Hepatic stellate cell (primary cell): ENCODE data around the gene SLC25A1.

Experiments used
- DNase-seq: peaks from one replicate; pipeline ENCODE4 v3.0.0; 2011; ENCODE audit warnings: low spot score

SLC25A1 gene

GRCh38 chr22:19137384-19138216 is 40.9 kb downstream of the SLC25A1 start:
- DNase-seq = no peak

DNA sequence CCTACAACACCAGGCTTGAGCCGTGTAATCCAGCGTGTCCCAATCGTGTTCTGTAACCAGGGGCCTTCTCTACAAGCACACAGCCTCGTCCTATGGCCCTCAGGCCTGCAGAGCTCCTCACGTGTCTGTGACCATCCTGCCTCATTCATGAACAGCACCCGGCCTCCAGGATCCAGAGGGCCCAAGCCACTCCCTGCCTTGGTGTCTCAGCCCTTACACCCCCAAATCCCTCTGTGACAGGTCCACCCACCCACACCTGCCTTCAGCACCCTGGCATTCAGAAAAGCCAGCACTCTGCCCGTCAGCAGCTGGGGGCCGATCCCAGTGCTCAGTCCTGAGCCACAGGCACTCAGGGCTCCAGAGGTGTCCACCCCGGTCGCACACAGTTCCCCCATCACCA is 41.6 kb downstream of the SLC25A1 start:
- no peak for DNase-seq

DNA sequence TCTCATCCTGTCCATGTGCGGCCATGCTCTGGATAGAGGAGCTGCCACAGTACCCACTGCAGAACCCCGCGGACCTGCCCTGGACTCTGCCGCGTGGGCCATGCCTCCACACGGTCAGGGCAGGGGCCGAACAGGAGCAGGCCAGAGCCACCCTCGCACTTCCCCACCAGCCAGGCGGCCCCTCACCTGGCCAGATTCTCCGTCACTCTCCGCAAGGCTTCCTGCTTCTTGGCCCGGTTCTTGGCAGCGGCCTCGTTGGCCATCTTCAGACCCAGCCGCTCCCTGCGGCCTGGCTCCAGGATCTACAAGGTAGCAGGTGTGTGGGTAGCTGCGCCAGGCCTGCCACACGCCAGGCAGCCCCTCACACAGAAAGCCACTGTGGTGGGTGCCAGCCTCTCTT is 43.7 kb downstream of the SLC25A1 start:
- DNase-seq = no peak

GRCh38 chr22:19134176-19134831 is 44.2 kb downstream of the SLC25A1 start:
- DNase-seq = no peak

DNA sequence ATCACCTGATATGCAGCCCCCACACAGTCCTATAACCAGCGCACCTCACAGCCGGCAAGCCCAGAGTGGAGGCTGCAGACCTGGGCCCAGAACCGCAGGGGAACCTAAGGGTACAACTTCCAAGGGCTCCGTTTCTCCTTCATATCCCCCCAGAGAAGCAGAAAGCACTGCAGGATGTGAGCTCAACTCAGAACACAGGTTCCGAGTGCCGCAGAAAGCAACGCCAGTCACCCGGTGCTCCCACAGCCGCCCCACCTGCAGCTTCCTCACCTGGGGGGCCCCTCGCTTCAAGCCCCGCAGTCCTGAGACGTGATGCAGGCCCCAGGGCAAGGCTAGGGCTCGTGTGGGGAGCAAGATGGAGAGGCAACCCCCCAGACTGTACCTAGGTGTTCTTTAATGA is 45.0 kb downstream of the SLC25A1 start:
- no peak for DNase-seq

- DNase-seq = no peak
These were observed 45.7 kb downstream of the SLC25A1 start for GRCh38 chr22:19132693-19133400.

- DNase-seq = no peak
These were observed 46.4 kb downstream of the SLC25A1 start for GRCh38 chr22:19132153-19132552.

DNA sequence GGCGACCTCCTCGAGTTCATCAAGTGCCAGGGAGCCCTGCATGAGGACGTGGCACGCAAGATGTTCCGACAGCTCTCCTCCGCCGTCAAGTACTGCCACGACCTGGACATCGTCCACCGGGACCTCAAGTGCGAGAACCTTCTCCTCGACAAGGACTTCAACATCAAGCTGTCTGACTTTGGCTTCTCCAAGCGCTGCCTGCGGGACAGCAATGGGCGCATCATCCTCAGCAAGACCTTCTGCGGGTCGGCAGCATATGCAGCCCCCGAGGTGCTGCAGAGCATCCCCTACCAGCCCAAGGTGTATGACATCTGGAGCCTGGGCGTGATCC is 46.9 kb downstream of the SLC25A1 start:
- no peak for DNase-seq

- no peak for DNase-seq
These were observed 47.4 kb downstream of the SLC25A1 start, which contains the start of gene TSSK2 for GRCh38 chr22:19130959-19131684. Gene TSSK2, plus strand, starts transcription at chr22:19131308. Its CDS starts 92 bp downstream, at chr22:19131400.

DNA sequence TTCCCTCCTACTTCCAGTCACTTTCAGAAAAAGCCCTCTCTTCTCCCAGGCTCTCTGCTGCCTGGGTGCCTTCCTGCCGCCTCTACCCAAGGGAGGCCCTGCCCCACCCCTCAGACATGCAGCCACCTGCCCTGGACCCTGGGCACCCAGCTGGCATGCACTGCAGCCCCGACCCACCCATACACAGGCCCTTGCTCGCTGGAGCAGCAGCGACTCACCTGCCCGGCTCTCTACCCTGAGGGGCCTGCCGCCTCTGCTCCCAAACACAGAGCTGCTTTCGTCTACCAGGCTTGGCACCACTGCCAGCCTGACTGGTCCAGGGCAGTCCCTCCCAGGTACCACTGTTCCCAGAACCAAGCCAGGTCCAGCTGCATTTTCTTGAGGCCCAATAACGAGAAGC is 48.7 kb downstream of the SLC25A1 start:
- DNase-seq = no peak

DNA sequence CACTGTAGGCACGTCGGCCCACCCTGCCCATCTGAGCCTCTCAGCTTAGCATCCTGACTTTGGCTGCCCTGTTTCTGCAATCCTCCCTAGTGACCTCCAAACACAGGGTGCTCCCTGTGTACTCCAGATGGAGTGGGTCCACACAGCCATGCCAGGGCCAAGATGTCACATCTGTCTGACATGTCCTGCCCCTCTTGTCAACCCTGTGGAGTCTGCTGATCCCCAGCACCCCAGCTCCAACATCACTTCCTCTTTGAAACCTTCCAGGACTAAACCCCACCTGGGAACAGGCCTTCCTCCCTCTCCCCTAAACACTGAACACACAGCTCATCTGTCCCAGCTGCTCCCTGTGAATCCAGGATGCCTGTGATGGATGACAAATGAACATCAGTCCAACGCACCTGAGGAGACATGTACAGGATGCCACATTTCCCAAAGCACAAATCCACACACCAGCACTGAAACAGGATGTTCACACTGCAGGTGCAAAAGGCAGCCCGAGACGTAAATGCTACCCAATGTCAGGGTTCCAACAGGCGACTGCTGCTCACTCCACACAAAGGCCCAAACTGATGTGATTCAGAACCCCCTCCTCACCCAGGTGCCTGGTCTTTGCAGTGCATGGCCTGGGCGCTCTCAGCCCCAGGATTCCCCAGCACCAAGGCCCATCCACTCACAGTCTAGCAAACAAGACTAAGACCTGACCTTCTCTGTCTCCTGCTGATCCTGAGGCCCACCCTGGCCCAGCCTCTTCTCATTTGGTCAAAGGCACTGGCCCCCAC is 49.4 kb downstream of the SLC25A1 start:
- DNase-seq = no peak

DNA sequence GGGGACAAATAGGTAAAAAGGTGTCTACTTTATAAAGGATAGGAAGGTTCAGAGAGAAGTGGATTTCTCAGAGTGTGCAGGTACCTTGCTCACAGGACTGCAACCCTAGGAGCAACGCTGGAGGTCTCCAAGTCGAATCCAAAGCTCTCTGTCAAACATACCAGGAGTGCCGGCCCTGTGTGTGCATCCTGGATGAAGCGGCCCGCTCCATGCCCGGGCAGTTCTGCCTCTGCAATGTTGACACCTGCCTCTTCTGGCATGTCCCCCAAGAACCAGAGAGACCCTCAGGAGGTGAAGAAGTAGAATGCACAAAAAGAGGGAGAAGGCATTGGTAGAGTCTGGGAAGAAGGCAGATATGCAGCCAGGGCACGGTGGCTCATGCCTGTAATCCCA is 50.5 kb downstream of the SLC25A1 start:
- no peak for DNase-seq

DNA sequence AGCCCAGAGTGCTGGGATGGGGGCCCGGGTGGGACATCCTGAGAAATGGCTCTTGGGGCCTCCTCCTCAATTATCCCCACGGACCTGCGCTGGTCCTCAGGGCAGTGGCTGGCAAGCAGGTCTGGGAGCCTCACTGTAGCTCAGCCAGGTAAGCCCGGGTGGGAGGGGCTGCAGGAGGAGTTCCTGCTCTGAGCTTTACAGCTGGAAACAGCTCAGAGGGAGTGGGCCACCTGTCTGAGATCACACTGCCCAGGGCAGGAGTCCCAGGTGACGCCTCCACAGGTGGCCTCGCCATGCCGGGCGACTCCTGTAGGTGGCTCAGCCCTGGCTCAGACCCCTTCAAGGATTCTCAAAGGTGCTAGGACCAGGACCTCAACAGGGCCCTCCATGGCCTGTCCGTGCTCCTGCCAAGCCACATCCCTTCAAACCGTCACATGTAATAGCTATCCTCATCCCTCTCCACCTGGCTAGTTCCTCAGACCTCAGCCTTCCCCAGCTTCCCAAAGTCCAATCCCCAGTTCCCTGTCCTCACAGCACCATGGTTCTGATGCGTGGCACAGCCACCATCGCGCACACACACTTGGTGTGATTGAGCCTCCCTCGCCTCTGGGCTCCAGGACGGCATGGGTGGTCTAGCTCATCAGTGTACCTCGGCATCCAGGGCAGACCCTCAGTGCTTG is 51.1 kb downstream of the SLC25A1 start:
- no peak for DNase-seq

DNA sequence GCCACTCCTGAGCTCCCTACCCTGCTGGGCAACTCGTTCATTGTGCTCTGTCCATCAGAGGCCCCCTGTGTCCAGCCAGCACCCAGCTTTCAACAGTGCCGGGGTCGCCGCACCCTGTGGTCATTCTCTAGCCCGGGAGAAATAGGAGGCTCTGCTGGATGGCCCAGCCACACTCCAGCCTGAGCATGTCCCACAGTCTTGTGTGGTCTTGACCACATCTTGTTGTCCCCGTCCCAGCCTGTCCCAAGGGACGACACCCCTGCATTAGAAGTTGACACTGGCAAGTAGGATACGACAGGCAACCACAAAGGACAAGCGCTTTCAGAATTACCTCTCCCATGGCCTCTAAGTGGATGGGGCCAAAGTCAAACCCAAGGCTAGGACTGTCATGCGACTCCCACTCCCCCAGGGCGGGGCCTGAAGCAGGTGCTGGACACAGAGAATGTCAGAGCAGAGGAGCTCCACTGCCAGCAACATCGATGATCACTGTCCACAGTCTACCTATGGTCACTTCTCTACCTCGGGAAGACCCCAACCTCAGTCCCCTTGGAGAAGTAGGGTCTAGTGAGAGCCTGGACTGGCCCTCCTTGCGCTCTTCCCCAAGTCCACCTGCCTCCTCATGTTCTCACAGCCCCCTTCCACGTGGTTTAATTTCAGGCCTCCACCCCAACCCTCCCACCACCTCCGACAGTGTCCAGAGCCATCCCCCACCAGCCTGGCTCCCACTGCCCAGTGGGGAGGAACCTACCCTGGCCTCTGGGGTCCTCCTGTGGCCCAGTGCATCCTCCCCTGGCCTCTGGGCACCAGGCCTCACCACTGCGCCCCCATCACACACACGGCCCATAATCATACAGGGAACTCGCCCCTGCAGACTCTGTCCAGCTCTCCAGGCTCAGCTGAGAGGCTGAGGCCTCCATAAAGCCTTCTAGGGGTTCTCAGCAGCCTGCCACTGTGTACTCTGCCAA is 51.9 kb downstream of the SLC25A1 start:
- no peak for DNase-seq
